Stimulated activated CD4-positive, alpha-beta T cell treated with anti-CD3 and anti-CD28 coated beads, Interleukin-4, amount 100 ng/mL, for 4 hours (primary cell): ENCODE measurements around the gene TBX10.
"Not testable (repeated sequence)": the region's sequence is repeated elsewhere in the genome, so short reads cannot be mapped to it uniquely, and the experiment has no call there.

Experiments used
- DNase-seq, 2 experiments: peaks; one replicate each; pipeline ENCODE4 v3.0.0-alpha.2; 2020

The TBX10 gene

GRCh38 chr11:67630228-67630942, 9.2 kb downstream of the TBX10 start:
- peak; percentile 94 to 97 for DNase-seq

DNA sequence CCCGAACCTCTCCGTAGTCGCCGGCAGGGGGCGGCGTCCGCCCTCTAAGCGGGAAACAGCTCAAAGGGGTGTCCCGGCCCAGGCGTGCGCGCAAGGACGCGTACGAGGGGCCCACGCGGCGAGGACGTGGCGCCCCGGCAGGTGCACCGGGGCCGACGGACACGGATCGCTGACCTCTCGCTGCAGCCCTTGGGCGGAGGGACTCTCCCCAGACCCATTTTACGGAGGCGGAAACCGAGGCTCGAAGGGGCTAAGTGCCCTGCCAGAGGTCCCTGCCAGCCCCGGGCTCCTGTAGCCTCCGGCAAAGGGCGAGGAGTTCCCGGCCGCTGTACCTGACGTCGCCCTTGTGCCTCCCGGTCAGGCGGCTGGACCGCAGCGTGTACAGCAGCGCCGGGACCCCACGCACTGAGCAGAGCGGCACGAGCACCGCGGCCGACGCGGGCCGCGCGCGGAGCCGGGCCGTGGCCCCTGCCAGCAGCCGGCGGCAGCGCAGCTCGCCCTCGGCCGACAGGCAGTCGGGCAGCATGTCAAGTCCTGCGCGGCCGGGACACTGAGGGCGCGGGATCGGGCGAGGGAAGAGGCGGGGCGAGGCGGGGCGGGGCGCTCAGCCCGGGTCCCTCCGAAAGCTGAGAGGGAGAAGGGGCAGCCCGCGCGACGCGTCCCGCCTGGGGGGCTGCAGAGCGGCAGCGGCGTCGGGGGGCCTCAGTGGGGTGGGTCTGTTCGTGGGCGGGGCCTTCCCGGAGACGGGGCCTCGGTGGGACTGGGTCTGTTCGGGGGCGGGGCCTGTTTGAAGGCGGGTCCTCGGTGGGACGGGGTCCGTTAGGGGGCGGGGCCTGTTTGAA, 10.0 kb downstream of the TBX10 start, which contains the start of gene NUDT8:
Gene NUDT8 (minus strand): TSS at position 552 of the 842 bp plus-strand sequence. CDS start 26 bp downstream, at position 526.
- DNase-seq: peak; percentile 84 to 85

GRCh38 chr11:67628710-67629385, 10.7 kb downstream of the TBX10 start:
- DNase-seq: no peak

DNA sequence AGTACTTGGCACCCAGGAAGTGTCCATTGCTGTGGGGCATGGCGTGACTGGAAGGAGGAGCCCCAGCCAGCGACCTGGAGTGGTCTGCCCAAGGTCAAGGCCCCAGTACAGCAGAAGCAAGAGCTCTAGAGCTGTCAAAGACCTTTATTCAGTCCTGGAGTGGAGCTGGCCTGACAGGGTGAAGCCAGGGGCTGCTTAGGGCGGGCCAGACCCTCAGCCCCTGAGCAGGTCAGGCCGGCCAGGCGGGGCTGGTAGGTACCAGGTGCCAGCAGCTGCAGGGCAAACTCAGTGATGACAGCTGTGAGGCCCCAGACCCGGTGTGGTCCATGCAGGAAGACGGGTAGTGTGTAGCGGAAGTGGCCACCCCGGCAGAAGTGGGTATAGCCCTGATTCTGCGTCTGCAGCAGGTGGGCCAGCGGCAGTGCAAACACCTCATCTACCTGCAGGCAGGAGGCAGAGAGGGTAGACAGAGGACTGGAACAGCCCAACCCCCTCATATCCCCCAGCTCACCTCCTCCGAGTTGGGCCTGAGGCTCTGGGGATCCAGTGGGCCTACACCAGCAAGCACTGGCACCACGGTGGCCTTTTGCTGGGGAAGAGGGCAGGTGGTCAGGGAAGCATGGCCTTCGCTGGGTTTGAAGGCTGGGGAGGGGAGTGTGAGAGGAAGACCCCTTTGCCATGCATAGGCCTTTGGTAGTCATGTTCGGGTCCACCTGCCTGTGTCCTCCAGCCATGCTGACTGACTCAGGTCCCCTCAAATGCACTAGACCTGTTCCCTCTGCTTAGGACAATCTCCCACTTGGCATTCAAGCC, 11.5 kb downstream of the TBX10 start:
- DNase-seq: no peak

- DNase-seq: no peak
Measured at GRCh38 chr11:67627441-67627811, 12.1 kb downstream of the TBX10 start.

DNA sequence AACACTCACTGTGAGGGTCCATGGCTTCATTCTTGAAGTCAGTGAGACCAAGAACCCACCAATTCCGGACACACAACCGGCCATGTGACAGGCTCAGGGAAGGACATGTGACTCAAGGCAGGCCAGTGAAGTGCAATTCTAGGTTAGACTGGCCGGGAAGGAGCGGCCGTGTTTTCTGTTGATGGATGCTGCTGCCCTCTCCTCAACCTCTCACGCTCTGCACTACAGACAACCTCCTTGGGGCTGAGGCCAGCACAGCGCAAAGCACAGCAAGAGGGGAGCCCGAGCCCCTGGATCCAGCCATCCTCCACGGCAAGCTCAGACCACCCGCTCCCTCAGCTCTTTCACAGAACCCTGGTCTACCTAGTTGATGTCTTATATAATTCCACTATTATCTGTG, 12.6 kb downstream of the TBX10 start:
- DNase-seq: no peak

- not testable (repeated sequence) for DNase-seq
Measured at GRCh38 chr11:67626131-67626833, 13.3 kb downstream of the TBX10 start.

GRCh38 chr11:67623795-67624194, 15.8 kb downstream of the TBX10 start:
- DNase-seq: not testable (repeated sequence)

GRCh38 chr11:67622905-67623304, 16.7 kb downstream of the TBX10 start:
- not testable (repeated sequence) for DNase-seq

GRCh38 chr11:67621928-67622327, 17.6 kb downstream of the TBX10 start:
- not testable (repeated sequence) for DNase-seq

DNA sequence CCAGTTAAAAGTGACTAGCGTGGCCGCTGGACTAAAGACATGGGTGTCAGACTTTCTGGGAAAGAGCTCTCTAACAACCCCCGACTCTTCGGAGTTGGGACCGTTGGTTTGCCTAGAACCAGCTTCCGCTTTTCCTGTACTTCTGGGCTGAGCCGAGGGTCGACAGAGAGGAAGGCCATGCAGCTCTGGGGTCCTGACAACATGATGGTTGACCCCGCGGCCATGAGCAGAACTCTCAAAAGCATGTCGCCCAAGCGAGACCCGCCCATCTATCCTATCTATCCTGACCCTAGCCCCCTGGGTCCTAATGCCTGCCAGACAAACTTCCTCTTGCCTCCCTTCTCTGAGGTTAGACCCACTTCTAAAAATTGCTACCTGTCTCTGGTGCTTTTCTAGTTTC, 18.9 kb downstream of the TBX10 start:
- DNase-seq: not testable (repeated sequence)

DNA sequence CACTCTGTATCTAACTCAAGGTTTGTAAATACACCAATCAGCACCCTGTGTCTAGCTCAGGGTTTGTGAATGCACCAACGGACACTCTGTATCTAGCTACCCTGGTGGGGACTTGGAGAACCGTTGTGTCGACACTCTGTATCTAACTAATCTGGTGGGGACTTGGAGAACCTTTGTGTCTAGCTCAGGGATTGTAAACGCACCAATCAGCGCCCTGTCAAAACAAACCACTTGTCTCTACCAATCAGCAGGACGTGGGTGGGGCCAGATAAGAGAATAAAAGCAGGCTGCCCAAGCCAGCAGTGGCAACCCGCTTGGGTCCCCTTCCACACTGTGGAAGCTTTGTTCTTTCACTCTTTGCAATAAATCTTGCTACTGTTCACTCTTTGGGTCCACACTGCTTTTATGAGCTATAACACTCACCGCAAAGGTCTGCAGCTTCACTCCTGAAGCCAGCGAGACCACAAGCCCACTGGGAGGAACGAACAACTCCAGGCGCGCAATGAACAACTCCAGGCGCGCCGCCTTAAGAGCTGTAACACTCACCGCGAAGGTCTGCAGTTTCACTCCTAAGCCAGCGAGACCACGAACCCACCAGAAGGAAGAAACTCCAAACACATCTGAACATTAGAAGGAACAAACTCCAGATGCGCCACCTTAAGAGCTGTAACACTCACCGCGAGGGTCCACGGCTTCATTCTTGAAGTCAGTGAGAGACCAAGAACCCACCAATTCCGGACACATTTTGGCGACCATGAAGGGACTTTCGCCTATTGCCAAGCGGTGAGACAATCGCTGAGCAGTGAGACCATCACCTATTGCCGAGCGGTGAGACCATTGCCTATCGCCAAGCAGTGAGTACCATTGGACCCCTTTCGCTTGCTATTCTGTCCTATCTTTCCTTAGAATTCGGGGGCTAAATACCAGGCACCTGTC, 19.6 kb downstream of the TBX10 start:
- DNase-seq: not testable (repeated sequence)

DNA sequence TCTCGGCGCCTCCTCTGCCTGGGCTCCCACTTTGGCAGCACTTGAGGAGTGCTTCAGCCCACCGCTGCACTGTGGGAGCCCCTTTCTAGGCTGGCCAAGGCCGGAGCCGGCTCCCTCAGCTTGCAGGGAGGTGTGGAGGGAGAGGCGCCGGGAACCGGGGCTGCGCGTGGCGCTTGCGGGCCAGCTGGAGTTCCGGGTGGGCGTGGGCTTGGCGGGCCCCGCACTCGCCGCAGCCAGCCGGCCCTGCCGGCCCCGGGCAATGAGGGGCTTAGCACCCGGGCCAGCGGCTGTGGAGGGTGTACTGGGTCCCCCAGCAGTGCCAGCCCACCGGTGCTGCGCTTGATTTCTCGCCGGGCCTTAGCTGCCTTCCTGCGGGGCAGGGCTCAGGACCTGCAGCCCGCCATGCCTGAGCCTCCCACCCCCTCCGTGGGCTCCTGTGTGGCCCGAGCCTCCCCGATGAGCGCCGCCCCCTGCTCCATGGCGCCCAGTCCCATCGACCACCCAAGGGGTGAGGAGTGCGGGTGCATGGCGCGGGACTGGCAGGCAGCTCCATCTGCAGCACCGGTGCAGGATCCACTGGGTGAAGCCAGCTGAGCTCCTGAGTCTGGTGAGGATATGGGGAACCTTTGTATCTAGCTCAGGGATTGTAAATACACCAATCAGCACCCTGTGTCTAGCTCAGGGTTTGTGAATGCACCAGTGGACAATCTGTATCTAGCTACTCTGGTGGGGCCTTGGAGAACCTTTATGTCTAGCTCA, 20.5 kb downstream of the TBX10 start:
- DNase-seq: not testable (repeated sequence)

- DNase-seq: no peak
Measured at GRCh38 chr11:67617243-67617953, 22.2 kb downstream of the TBX10 start.

GRCh38 chr11:67616431-67617242, 22.9 kb downstream of the TBX10 start:
- DNase-seq: no peak

GRCh38 chr11:67615728-67616430, 23.7 kb downstream of the TBX10 start:
- DNase-seq: no peak
